ENCODE results near the gene TRMT2B. TPM values are rescaled to one million over a fixed set of nuclear protein-coding genes. Genes with fewer than 3 reads are reported as not detected.
"Not testable (repeated sequence)": the region's sequence is repeated elsewhere in the genome, so short reads cannot be mapped to it uniquely, and the experiment has no call there.

The TRMT2B gene
- total RNA-seq, 1 donor from 2014 or later = 8.4 TPM

GRCh38 chrX:101079736-101080270, 27.9 kb upstream of the TRMT2B start:
- H3K27me3 ChIP-seq (ENCODE audit: control insufficient read depth, insufficient read depth, low read length) = no peaks in the 10 kb centered on the region
- H3K4me3 ChIP-seq (ENCODE audit: low read depth, low read length) = no peak overlapping the region
- FAIRE-seq (no peak), DNase-seq (ENCODE audit: low read depth) (no peak)
- no peak for TF ChIP-seq CTCF (IDR thresholded peaks at IDR 0.05; ENCODE audit: insufficient read depth, low read length, severe bottlenecking)
- H3K36me3 ChIP-seq (ENCODE audit: control insufficient read depth, insufficient read depth, low read length) = no peaks in the 10 kb centered on the region

DNA sequence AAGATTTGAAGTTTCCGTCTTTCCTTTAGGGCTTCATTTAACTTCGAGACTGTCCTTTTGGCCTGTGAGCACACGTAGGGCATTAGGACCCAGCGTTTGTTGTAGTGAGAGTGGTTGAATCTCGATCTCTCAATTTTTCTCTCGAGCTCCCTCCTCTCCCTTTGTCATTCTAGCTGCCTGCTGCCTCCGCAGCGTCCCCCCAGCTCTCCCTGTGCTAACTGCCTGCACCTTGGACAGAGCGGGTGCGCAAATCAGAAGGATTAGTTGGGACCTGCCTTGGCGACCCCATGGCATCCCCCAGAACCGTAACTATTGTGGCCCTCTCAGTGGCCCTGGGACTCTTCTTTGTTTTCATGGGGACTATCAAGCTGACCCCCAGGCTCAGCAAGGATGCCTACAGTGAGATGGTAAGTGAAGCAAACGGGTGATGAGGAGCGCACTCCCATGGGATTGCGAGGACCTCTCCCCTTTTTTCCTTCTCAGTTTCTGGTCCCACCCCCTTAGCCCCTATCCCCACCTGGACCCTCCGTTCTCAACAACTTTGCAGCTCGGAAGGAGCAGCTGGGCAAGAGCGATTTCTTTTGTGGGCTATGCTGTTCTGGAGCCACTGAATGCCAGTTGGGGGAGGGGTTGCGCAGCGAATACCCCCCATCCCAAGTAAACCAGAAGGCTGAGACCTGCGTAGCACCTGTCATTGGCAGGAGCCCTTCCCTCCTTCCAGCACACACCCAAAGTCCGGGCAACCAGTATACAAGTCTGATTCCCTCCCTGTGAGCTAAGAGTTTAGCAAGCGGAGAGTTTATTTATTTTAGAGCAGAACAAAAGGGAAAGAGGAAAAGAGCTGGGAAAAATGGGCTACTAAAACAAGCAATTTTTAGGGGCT, 27.0 kb upstream of the TRMT2B start, which contains the start of gene TMEM35A:
TMEM35A (plus strand) TSS at position 164 of the 883 bp plus-strand sequence; CDS start at position 288, 124 bp downstream.
- no peak within 1 kb of the TSS for H3K4me3 ChIP-seq (ENCODE audit: low read depth, low read length)
- FAIRE-seq = no peak
- no peak for DNase-seq (ENCODE audit: low read depth)
- no peak for TF ChIP-seq CTCF (IDR thresholded peaks at IDR 0.05; ENCODE audit: insufficient read depth, low read length, severe bottlenecking)
- no peaks in the 10 kb centered on the region for H3K36me3 ChIP-seq (ENCODE audit: control insufficient read depth, insufficient read depth, low read length)
- no peaks in the 10 kb centered on the region for H3K27me3 ChIP-seq (ENCODE audit: control insufficient read depth, insufficient read depth, low read length)

DNA sequence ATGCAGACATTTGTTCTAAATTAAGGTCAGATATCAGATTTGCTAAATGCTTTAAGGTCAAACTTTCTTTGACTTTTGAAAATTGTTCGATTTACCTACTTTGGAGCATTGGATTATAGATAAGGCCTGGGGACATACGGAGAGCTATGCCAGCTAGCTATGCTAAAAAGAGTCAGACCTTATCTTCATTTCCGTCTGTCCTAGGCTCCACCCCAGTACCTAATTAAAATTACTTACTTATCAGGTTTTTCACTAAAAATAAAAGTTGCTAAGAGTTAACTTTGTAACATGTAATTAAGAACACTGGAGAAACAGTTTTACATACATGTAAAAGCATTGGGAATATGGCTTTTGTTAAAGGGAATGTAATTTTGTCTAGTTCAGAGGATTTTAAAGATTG, 19.7 kb upstream of the TRMT2B start:
- no peak for TF ChIP-seq CTCF (IDR thresholded peaks at IDR 0.05; ENCODE audit: insufficient read depth, low read length, severe bottlenecking)
- no peak for FAIRE-seq

GRCh38 chrX:101062176-101062575, 10.3 kb upstream of the TRMT2B start:
- Histone ChIP-seq H3K27me3 (ENCODE audit: control insufficient read depth, insufficient read depth, low read length) (no peaks in the 10 kb centered on the region), H3K36me3 (ENCODE audit: control insufficient read depth, insufficient read depth, low read length) (no peaks in the 10 kb centered on the region), H3K4me3 (ENCODE audit: low read depth, low read length) (no peak overlapping the region)
- DNase-seq (ENCODE audit: low read depth) = no peak
- no peak for TF ChIP-seq CTCF (IDR thresholded peaks at IDR 0.05; ENCODE audit: insufficient read depth, low read length, severe bottlenecking)
- FAIRE-seq = no peak

More for the DNA sequence above, 19.7 kb upstream of the TRMT2B start:
- no peaks in the 10 kb centered on the region for H3K27me3 ChIP-seq (ENCODE audit: control insufficient read depth, insufficient read depth, low read length)
- H3K36me3 ChIP-seq (ENCODE audit: control insufficient read depth, insufficient read depth, low read length) = no peaks in the 10 kb centered on the region
- no peak overlapping the region for H3K4me3 ChIP-seq (ENCODE audit: low read depth, low read length)
- no peak for DNase-seq (ENCODE audit: low read depth)

- FAIRE-seq (no peak), DNase-seq (ENCODE audit: low read depth) (peak; percentile 74)
- no peak overlapping the region for H3K4me3 ChIP-seq (ENCODE audit: low read depth, low read length)
- no peaks in the 10 kb centered on the region for H3K27me3 ChIP-seq (ENCODE audit: control insufficient read depth, insufficient read depth, low read length)
- TF ChIP-seq CTCF (IDR thresholded peaks at IDR 0.05; ENCODE audit: insufficient read depth, low read length, severe bottlenecking) = no peak
- no peaks in the 10 kb centered on the region for H3K36me3 ChIP-seq (ENCODE audit: control insufficient read depth, insufficient read depth, low read length)
These were observed 5.3 kb upstream of the TRMT2B start for GRCh38 chrX:101057093-101057714.

DNA sequence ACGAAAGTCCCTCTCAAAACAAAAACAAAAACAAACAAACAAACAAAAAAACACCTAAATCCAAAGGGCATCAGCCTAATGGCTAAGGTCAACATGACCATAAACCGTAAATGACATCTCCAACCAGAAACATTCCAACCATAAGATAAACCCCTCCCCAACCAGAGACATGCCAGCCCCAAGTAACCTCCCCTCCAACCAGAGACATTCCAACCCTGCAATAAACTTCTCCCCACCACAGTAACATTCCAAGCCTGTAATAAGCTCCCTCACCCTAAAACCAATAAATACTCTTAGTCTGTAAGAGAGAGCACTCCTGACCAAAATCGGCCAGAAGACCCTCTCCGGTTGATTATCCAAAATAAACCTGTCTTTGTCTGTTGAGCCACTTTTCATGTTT, 4.6 kb upstream of the TRMT2B start:
- DNase-seq (ENCODE audit: low read depth); H3K4me3 ChIP-seq (ENCODE audit: low read depth, low read length); H3K27me3 ChIP-seq (ENCODE audit: control insufficient read depth, insufficient read depth, low read length); H3K36me3 ChIP-seq (ENCODE audit: control insufficient read depth, insufficient read depth, low read length); FAIRE-seq: not testable (repeated sequence)

All from bronchial epithelial cell (primary cell).